Activated T-helper 17 cell treated with anti-CD3 and anti-CD28 coated beads, Interleukin-2, amount 50 U/mL, for 72 hours (primary cell): Measurements from ENCODE around the gene ABCC11. TPM values are rescaled to one million over a fixed set of nuclear protein-coding genes. Genes with fewer than 3 reads are reported as not detected.
"Not testable (repeated sequence)": the region's sequence is repeated elsewhere in the genome, so short reads cannot be mapped to it uniquely, and the experiment has no call there.

Source experiments
- ATAC-seq: fragments of 150-1000 bp; cut with Tn5 transposase; replicated peaks from 2 replicates; pipeline ENCODE4 v1.10.0; 2021; ENCODE audit warnings: mild to moderate bottlenecking, moderate library complexity
- H3K27ac Mint-ChIP-seq: one replicate; pipeline ENCODE4 v1.8.0; 2022; ENCODE audit warnings: mixed read lengths
- H3K27me3 Mint-ChIP-seq: one replicate; pipeline ENCODE4 v1.8.0; 2022; ENCODE audit warnings: mixed read lengths
- H3K36me3 Mint-ChIP-seq: one replicate; pipeline ENCODE4 v1.8.0; 2022; ENCODE audit warnings: low read depth, mild to moderate bottlenecking, mixed read lengths
- H3K4me1 Mint-ChIP-seq: one replicate; pipeline ENCODE4 v1.8.0; 2022; ENCODE audit warnings: mixed read lengths
- H3K4me3 Mint-ChIP-seq: one replicate; pipeline ENCODE4 v1.8.0; 2022; ENCODE audit warnings: mild to moderate bottlenecking, mixed read lengths
- H3K9me3 Mint-ChIP-seq: one replicate; pipeline ENCODE4 v1.8.0; 2022; ENCODE audit warnings: mixed read lengths
- total RNA-seq, 2 donors: library from RNA; stranded (reverse); gene quantifications; one replicate each; pipeline ENCODE4 v1.2.3, GENCODE V29; 2022

Gene ABCC11
- total RNA-seq, 2 donors from 2014 or later, result 0.19 to 0.24 TPM

- Mint-ChIP-seq H3K27ac (no peak overlapping the region), H3K9me3 (no peaks in the 10 kb centered on the region), H3K4me3 (no peak overlapping the region), H3K36me3 (peaks cover 81% of the 10 kb centered on the region), H3K27me3 (no peaks in the 10 kb centered on the region), H3K4me1 (no peaks in the 10 kb centered on the region)
- ATAC-seq, result no peak
These were observed 24.4 kb upstream of the ABCC11 start for GRCh38 chr16:48271728-48272127.

GRCh38 chr16:48269011-48269410 is 21.7 kb upstream of the ABCC11 start:
- Mint-ChIP-seq H3K4me1 (no peaks in the 10 kb centered on the region), H3K27me3 (no peaks in the 10 kb centered on the region), H3K36me3 (peaks cover 79% of the 10 kb centered on the region), H3K9me3 (no peaks in the 10 kb centered on the region), H3K4me3 (no peak overlapping the region), H3K27ac (no peak overlapping the region)
- no peak for ATAC-seq

GRCh38 chr16:48262631-48263030 is 15.3 kb upstream of the ABCC11 start:
- ATAC-seq, result no peak
- Mint-ChIP-seq H3K9me3 (no peaks in the 10 kb centered on the region), H3K27ac (no peak overlapping the region), H3K27me3 (no peaks in the 10 kb centered on the region), H3K4me3 (no peak overlapping the region), H3K4me1 (no peaks in the 10 kb centered on the region), H3K36me3 (peaks cover 89% of the 10 kb centered on the region)

GRCh38 chr16:48261569-48261968 is 14.2 kb upstream of the ABCC11 start:
- no peaks in the 10 kb centered on the region for H3K27me3 Mint-ChIP-seq
- H3K27ac Mint-ChIP-seq, result no peak overlapping the region
- peaks cover 92% of the 10 kb centered on the region for H3K36me3 Mint-ChIP-seq
- H3K4me1 Mint-ChIP-seq, result no peaks in the 10 kb centered on the region
- no peak overlapping the region for H3K4me3 Mint-ChIP-seq
- no peak for ATAC-seq
- no peaks in the 10 kb centered on the region for H3K9me3 Mint-ChIP-seq

- Mint-ChIP-seq H3K36me3 (peaks cover 93% of the 10 kb centered on the region), H3K4me3 (no peak overlapping the region), H3K27ac (no peak overlapping the region), H3K27me3 (no peaks in the 10 kb centered on the region), H3K4me1 (no peaks in the 10 kb centered on the region), H3K9me3 (no peaks in the 10 kb centered on the region)
- ATAC-seq, result no peak
These were observed 9.3 kb upstream of the ABCC11 start for GRCh38 chr16:48256579-48257177.

- H3K36me3 Mint-ChIP-seq, result peaks cover 52% of the 10 kb centered on the region
- no peaks in the 10 kb centered on the region for H3K27me3 Mint-ChIP-seq
- no peak for ATAC-seq
- no peaks in the 10 kb centered on the region for H3K9me3 Mint-ChIP-seq
- H3K27ac Mint-ChIP-seq, result no peak overlapping the region
- no peak overlapping the region for H3K4me3 Mint-ChIP-seq
- H3K4me1 Mint-ChIP-seq, result peaks cover 13% of the 10 kb centered on the region
These were observed 4.7 kb upstream of the ABCC11 start for GRCh38 chr16:48252013-48252412.

GRCh38 chr16:48250520-48251278 is 3.4 kb upstream of the ABCC11 start:
- H3K27ac Mint-ChIP-seq, result peak overlapping the region; percentile 10
- H3K4me3 Mint-ChIP-seq, result no peak overlapping the region
- H3K27me3 Mint-ChIP-seq, result no peaks in the 10 kb centered on the region
- no peaks in the 10 kb centered on the region for H3K9me3 Mint-ChIP-seq
- H3K36me3 Mint-ChIP-seq, result peaks cover 39% of the 10 kb centered on the region
- H3K4me1 Mint-ChIP-seq, result peaks cover 20% of the 10 kb centered on the region
- no peak for ATAC-seq

- Mint-ChIP-seq H3K27ac (no peak overlapping the region), H3K27me3 (no peaks in the 10 kb centered on the region), H3K36me3 (peaks cover 9% of the 10 kb centered on the region), H3K9me3 (no peaks in the 10 kb centered on the region), H3K4me1 (peaks cover 23% of the 10 kb centered on the region), H3K4me3 (peak overlapping the region; percentile 97)
- no peak for ATAC-seq
These were observed 1.3 kb downstream of the ABCC11 start for GRCh38 chr16:48246066-48246465.

- Mint-ChIP-seq H3K9me3 (no peaks in the 10 kb centered on the region), H3K27ac (peak overlapping the region; percentile 98)
- no peak for ATAC-seq
These were observed 2.5 kb downstream of the ABCC11 start for GRCh38 chr16:48244863-48245195.

GRCh38 chr16:48244080-48244862 is 3.1 kb downstream of the ABCC11 start, which contains the start of gene LONP2:
Gene LONP2, plus strand, starts transcription at chr16:48244300. Its CDS starts 89 bp downstream, at chr16:48244389.
- peak; percentile 98 for ATAC-seq
- peak within 1 kb of the TSS; percentile 98 for H3K27ac Mint-ChIP-seq
- peaks cover 19% of the 10 kb centered on the region for H3K4me1 Mint-ChIP-seq
- no peaks in the 10 kb centered on the region for H3K9me3 Mint-ChIP-seq
- peaks cover 9% of the 10 kb centered on the region for H3K36me3 Mint-ChIP-seq
- H3K4me3 Mint-ChIP-seq, result peak within 1 kb of the TSS; percentile 97
- no peaks in the 10 kb centered on the region for H3K27me3 Mint-ChIP-seq

More at GRCh38 chr16:48244863-48245195, 2.5 kb downstream of the ABCC11 start:
- Mint-ChIP-seq H3K4me1 (peaks cover 19% of the 10 kb centered on the region), H3K4me3 (peak overlapping the region; percentile 97), H3K27me3 (no peaks in the 10 kb centered on the region), H3K36me3 (peaks cover 9% of the 10 kb centered on the region)

GRCh38 chr16:48240147-48240546 is 7.2 kb downstream of the ABCC11 start:
- not testable (repeated sequence) for ATAC-seq, H3K4me3 Mint-ChIP-seq, H3K4me1 Mint-ChIP-seq, H3K36me3 Mint-ChIP-seq, H3K27me3 Mint-ChIP-seq, H3K27ac Mint-ChIP-seq, H3K9me3 Mint-ChIP-seq

GRCh38 chr16:48236286-48236685 is 11.1 kb downstream of the ABCC11 start:
- ATAC-seq, result no peak
- Mint-ChIP-seq H3K27me3 (no peaks in the 10 kb centered on the region), H3K9me3 (no peaks in the 10 kb centered on the region), H3K4me3 (no peak overlapping the region), H3K4me1 (peaks cover 8% of the 10 kb centered on the region), H3K27ac (no peak overlapping the region), H3K36me3 (no peaks in the 10 kb centered on the region)

GRCh38 chr16:48235556-48236136 is 11.7 kb downstream of the ABCC11 start:
- H3K27me3 Mint-ChIP-seq, result no peaks in the 10 kb centered on the region
- ATAC-seq, result no peak
- H3K4me3 Mint-ChIP-seq, result no peak overlapping the region
- H3K27ac Mint-ChIP-seq, result no peak overlapping the region
- peaks cover 8% of the 10 kb centered on the region for H3K4me1 Mint-ChIP-seq
- H3K36me3 Mint-ChIP-seq, result no peaks in the 10 kb centered on the region
- no peaks in the 10 kb centered on the region for H3K9me3 Mint-ChIP-seq

GRCh38 chr16:48235058-48235555 is 12.2 kb downstream of the ABCC11 start:
- Mint-ChIP-seq H3K27me3 (peaks cover 1% of the 10 kb centered on the region), H3K4me1 (peaks cover 8% of the 10 kb centered on the region), H3K9me3 (no peaks in the 10 kb centered on the region), H3K36me3 (no peaks in the 10 kb centered on the region), H3K4me3 (no peak overlapping the region), H3K27ac (no peak overlapping the region)
- no peak for ATAC-seq
